ENCODE data around the gene CHRD. TPM values are rescaled to one million over a fixed set of nuclear protein-coding genes. Genes with fewer than 3 reads are reported as not detected.

The CHRD gene
- total and polyA plus RNA-seq, 9 of the 15 experiments (the other 6 are each of a cell fraction or from before 2014, with no cell fraction given) = 0.11 to 1.3 (median 0.59) TPM; not detected in 3

- TF ChIP-seq EP300 (IDR thresholded peaks at IDR 0.05; ENCODE audit: low read length) (no peak), POLR2A (conservative IDR thresholded peaks at IDR 0.05) (no peak), ZBTB11 (CRISPR knock-in tag; IDR thresholded peaks at IDR 0.05) (no peak), DPF2 (IDR thresholded peaks at IDR 0.05) (no peak), NFE2L1 (tag; IDR thresholded peaks at IDR 0.05; ENCODE audit: borderline replicate concordance, low read depth) (no peak), EGR1 (conservative IDR thresholded peaks at IDR 0.05) (no peak), TEAD4 (IDR thresholded peaks at IDR 0.05; ENCODE audit: low read length) (no peak), TEAD4 (CRISPR knock-in tag; IDR thresholded peaks at IDR 0.05; ENCODE audit: borderline replicate concordance) (no peak), SMARCA4 (IDR thresholded peaks at IDR 0.05) (no peak), CEBPG (CRISPR knock-in tag; IDR thresholded peaks at IDR 0.05) (no peak), CEBPG (tag; conservative IDR thresholded peaks at IDR 0.05 in 1 of 2, IDR thresholded peaks at IDR 0.05 in 1 of 2) (no peak), KHSRP (IDR thresholded peaks at IDR 0.05) (no peak), ARID1B (IDR thresholded peaks at IDR 0.05) (no peak)
Observed at GRCh38 chr3:184409946-184410500, 30.2 kb downstream of the CHRD start (continued).

Measured in K562 (cell line).